IPS-18a (cell line): ENCODE measurements around the gene ZNF507.

Experiments used
- H3K27ac ChIP-seq: one replicate; pipeline ENCODE4 v1.5.1; 2013; ENCODE audit warnings: low read length
- H3K27me3 ChIP-seq: one replicate; pipeline ENCODE4 v1.6.1; 2013; ENCODE audit warnings: mild to moderate bottlenecking, low read length; ENCODE audit not compliant: control insufficient read depth, insufficient read depth
- H3K36me3 ChIP-seq: one replicate; pipeline ENCODE4 v1.6.1; 2013; ENCODE audit warnings: low read depth, low read length; ENCODE audit not compliant: control insufficient read depth
- H3K4me1 ChIP-seq: one replicate; pipeline ENCODE4 v1.6.1; 2013; ENCODE audit warnings: low read depth, low read length; ENCODE audit not compliant: control insufficient read depth
- H3K4me3 ChIP-seq: one replicate; pipeline ENCODE4 v1.5.1; 2013; ENCODE audit warnings: low read length
- H3K9ac ChIP-seq: one replicate; pipeline ENCODE4 v1.6.1; 2013; ENCODE audit warnings: mild to moderate bottlenecking, low read length, moderate library complexity
- H3K9me3 ChIP-seq: one replicate; pipeline ENCODE4 v1.6.1; 2013; ENCODE audit warnings: low read depth, low read length; ENCODE audit not compliant: control insufficient read depth

The ZNF507 gene

DNA sequence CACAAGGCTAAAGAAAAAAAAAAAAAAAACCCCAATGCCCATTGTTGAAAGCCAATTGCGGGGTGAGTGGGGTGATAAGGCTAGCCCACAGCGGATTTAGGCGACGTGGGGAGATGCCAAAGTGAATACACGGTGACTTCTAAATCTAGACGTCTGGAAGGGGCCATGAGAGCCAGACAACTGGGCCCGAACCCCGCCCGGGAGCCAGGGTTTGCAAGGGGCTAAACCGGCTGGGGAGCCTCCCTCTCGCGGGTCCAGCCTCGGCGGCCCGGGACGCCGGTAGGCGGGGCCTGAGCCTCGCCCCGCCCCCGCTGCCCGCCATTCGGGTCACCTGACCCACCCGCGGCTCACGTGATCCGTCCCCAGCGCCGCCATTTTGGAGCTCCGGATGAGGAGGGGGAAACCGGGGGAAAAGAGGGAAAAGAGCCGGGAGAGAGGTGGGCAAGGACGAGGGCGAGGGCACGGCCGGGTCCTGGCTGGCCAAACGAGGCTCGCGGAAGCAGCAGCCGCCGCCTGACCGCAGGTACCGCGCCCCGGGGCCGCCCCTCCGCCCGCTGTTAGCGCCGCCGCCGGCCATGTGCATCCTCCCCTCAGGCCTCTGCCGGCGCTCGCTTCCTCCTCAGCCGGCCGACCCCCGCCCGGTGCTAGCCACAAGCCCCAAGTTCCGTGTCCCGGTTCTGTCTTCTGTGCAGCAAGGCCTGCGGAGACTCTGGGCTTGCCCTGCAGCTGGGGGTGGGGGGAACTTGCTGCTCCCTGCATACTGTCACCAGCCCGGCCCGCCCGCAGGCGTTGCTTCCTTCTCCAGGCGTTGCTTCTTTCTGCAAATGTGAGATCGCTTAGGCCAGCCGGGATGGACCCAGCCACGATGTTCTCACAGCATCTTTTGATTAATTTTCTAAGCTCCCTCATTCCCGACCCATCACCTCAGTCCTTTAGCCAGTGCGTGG is at the start of gene ZNF507:
ZNF507 (plus strand) TSS at position 350 of the 947 bp plus-strand sequence. CDS start 7,221 bp downstream, outside the sequence.
- Histone ChIP-seq H3K36me3 (peaks cover 34% of the 10 kb centered on the region), H3K4me3 (peak within 1 kb of the TSS; percentile 96), H3K9ac (peak within 1 kb of the TSS; percentile 92), H3K9me3 (no peaks in the 10 kb centered on the region), H3K27me3 (no peaks in the 10 kb centered on the region), H3K27ac (peak within 1 kb of the TSS; percentile 73), H3K4me1 (peaks cover 6% of the 10 kb centered on the region)

DNA sequence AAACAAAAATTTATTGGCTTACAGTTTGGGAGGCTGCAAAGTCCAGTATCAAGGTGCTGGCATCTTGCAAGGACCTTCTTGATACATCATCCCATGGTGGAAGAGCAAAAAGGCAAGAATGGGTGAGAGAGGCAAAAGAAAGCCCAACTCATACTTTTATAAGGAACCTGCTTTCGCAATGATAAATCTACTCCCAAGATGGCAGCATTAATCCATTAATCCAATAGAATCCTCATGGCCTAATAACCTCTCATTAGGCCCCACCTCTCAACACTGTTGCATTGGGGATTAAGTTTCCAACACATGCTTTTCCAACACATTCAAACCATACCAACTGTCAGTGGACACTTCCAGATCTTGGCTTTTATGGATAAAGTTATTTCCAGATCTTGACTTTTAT is 48.7 kb upstream of the ZNF507 start:
- no peaks in the 10 kb centered on the region for H3K36me3 ChIP-seq
- H3K27me3 ChIP-seq = no peaks in the 10 kb centered on the region
- H3K9ac ChIP-seq = no peak overlapping the region
- H3K4me1 ChIP-seq = no peaks in the 10 kb centered on the region
- H3K9me3 ChIP-seq = no peaks in the 10 kb centered on the region
- H3K4me3 ChIP-seq = no peak overlapping the region
- no peak overlapping the region for H3K27ac ChIP-seq

DNA sequence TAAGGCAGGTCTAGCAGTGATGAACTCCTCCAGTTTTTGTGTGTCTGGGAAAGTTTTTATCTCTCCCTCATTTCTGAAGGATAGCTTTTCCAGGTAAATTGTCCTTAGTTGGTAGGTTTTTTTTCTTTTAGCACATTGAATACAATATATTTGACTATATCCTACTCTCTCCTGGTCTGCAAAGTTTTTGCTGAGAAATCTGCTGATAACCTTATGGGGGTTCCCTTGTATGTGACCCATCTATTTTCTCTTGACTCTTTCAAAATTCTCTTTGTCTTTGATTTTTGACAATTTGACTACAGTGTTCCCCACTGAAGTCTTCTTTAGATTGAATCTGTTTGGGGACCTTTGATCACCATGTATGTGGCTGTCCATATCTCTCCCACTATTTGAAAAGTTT is 42.6 kb upstream of the ZNF507 start:
- no peak overlapping the region for H3K27ac ChIP-seq
- no peaks in the 10 kb centered on the region for H3K9me3 ChIP-seq
- no peak overlapping the region for H3K4me3 ChIP-seq
- no peaks in the 10 kb centered on the region for H3K36me3 ChIP-seq
- no peaks in the 10 kb centered on the region for H3K4me1 ChIP-seq
- no peak overlapping the region for H3K9ac ChIP-seq
- no peaks in the 10 kb centered on the region for H3K27me3 ChIP-seq

DNA sequence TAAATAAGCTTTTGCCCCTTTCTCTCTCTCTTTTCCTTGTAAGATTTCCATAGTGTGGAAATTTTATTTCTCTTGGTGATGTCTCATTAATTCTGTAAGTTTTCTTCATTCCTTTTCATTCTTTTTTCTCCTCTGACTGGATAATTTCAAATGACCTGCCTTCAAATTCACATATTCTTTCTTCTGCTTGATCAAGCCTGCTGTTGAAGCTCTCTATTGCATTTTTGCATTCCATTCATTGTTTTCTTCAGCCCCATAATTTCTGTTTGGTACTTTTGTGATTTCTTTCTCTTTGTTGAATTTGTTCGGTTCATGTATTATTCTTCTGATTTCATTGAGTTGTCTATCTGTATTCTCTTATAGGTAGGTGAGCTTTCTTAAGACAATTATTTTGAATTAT is 42.2 kb upstream of the ZNF507 start:
- peaks cover 1% of the 10 kb centered on the region for H3K4me1 ChIP-seq
- H3K9ac ChIP-seq = no peak overlapping the region
- H3K27ac ChIP-seq = no peak overlapping the region
- no peaks in the 10 kb centered on the region for H3K36me3 ChIP-seq
- H3K4me3 ChIP-seq = no peak overlapping the region
- H3K9me3 ChIP-seq = no peaks in the 10 kb centered on the region
- H3K27me3 ChIP-seq = no peaks in the 10 kb centered on the region

DNA sequence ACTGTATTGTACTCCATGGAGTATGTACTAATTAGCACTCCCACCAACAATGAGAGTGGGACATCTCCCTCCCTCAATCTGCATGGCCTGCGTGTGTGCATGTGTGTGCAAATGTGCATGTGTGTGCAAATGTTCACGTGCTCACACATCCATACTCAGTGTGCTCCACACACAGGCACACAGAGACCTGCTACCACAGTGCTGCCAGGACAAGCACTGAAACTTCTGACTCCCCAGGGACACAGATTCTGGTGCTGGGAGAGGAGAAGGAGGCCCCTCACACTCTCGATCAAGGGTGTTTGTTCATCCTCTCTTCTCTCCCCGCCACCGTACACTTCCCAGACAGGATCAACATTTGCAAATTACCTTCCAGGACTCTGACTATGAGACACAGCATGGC is 37.8 kb upstream of the ZNF507 start:
- Histone ChIP-seq H3K4me1 (peaks cover 7% of the 10 kb centered on the region), H3K4me3 (no peak overlapping the region), H3K36me3 (no peaks in the 10 kb centered on the region), H3K9ac (no peak overlapping the region), H3K9me3 (no peaks in the 10 kb centered on the region), H3K27me3 (no peaks in the 10 kb centered on the region), H3K27ac (no peak overlapping the region)

DNA sequence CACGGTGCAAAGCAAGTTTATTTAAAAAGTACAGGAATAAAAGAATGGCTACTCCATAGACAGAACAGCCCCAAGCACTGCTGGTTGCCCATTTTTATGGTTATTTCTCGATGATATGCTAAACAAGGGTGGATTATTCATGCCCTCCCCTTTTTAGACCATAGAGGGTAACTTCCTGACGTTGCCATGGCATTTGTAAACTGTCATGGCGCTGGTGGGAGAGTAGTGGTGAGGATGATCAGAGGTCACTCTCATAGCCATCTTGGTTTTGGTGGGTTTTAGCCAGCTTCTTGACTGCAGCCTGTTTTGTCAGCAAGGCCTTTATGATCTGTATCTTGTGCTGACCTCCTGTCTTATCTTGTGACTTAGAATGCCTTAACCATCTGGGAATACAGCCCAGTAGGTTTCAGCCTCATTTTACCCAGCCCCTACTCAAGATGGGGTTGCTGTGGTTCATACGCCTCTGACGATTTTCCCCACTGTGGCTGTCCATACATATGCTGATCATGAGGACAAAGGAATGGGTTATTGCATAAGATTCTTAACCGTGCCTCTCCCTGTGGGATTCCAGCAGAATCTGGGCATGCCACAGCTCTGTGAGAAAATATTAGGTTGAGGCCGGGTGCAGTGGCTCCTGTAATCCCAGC is 36.9 kb upstream of the ZNF507 start:
- H3K9me3 ChIP-seq = no peaks in the 10 kb centered on the region
- H3K4me1 ChIP-seq = peaks cover 7% of the 10 kb centered on the region
- peak overlapping the region; percentile 27 for H3K27ac ChIP-seq
- H3K4me3 ChIP-seq = no peak overlapping the region
- H3K9ac ChIP-seq = no peak overlapping the region
- H3K27me3 ChIP-seq = no peaks in the 10 kb centered on the region
- no peaks in the 10 kb centered on the region for H3K36me3 ChIP-seq

DNA sequence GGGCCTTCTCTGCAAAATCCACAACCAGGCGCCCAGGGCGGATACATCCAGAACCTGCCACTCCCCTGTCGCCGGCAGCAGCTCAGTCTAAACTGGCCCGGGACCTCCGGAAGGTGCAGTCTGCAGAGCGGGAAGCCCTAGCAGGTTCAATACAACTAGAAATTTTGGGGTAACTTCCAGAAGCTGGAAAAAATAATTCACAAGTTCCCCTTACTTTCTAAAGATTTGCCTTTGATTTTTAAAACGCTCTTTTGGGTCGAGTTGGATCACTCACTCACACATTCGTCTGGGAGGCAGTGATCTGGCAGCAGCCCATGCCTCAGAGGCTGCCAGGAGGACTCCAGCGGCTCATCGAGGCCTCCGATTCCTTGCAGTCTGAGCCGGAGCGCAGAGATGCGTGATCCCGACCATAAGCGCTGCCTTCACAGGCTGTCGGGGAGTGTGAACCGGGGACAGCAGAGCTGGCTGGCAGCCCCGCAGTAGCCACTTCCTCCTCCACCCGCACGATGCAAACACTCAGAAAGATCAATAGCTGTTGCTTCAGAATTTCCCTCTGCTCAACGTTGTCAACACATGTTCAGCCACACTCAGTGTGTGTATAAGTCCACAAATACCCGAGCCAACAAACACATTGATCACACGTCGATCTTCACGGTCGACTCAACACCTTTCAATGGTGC is 35.6 kb upstream of the ZNF507 start:
- H3K27me3 ChIP-seq = no peaks in the 10 kb centered on the region
- no peak overlapping the region for H3K9ac ChIP-seq
- H3K9me3 ChIP-seq = no peaks in the 10 kb centered on the region

DNA sequence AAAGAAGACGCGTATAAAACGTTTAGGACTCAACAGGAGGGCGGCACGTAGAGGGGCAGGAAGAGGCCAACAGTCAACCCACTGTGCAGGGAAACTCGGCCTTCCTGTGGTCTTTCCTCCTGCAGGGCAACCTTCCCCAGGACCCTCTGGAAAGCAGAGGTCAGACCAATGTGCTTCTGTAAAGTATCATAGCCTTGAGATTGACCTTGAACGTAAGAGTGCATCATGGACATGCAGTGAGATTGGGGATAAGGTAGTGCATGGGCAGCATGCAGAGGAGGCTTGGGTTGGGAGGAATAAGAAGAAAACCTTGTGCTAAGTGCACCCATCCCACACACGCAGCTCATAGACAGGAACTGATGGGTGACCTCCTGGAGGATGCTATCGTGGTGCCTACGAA is 34.0 kb upstream of the ZNF507 start:
- no peaks in the 10 kb centered on the region for H3K27me3 ChIP-seq
- no peaks in the 10 kb centered on the region for H3K9me3 ChIP-seq

More for the DNA sequence above, 35.6 kb upstream of the ZNF507 start:
- Histone ChIP-seq H3K36me3 (no peaks in the 10 kb centered on the region), H3K27ac (no peak overlapping the region), H3K4me3 (no peak overlapping the region), H3K4me1 (peaks cover 13% of the 10 kb centered on the region)

DNA sequence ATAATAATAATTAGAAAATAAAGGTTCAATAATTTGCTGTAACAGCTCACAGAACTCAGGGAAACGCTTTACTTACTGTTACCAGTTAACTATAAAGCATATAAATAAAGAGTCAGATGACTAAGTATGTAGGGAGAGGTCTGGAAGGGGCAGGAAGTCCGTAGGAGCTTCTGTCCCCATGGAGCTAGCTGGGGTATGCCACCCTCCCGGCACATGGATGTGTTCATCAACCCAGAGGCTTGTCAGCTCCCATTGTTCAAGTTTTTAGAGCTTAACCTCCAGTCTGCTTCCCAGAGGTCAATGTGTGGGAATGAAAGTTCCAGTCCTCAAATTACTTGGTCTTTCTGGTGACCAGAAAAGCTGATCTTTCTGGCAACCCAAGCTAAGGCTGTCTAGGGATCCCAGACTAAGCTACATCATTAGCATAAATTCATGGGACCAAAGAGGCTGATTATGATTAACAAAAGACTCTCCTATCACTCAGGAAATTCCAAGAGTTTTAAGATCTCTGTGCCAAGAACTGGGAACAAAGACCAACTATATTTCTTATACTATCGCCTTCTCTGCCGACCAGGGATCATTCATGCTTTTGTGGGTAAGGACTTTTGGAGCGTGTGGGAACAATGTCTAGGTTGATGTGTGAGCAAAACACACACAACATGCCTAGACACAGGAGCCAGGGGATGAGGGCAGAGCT is 31.7 kb upstream of the ZNF507 start:
- no peak overlapping the region for H3K4me3 ChIP-seq
- H3K4me1 ChIP-seq = peaks cover 10% of the 10 kb centered on the region
- H3K27me3 ChIP-seq = no peaks in the 10 kb centered on the region
- H3K9me3 ChIP-seq = no peaks in the 10 kb centered on the region
- H3K36me3 ChIP-seq = no peaks in the 10 kb centered on the region
- no peak overlapping the region for H3K9ac ChIP-seq
- H3K27ac ChIP-seq = no peak overlapping the region

More for the DNA sequence above, 34.0 kb upstream of the ZNF507 start:
- no peak overlapping the region for H3K9ac ChIP-seq
- peaks cover 13% of the 10 kb centered on the region for H3K4me1 ChIP-seq
- H3K36me3 ChIP-seq = no peaks in the 10 kb centered on the region
- H3K4me3 ChIP-seq = no peak overlapping the region
- H3K27ac ChIP-seq = no peak overlapping the region

DNA sequence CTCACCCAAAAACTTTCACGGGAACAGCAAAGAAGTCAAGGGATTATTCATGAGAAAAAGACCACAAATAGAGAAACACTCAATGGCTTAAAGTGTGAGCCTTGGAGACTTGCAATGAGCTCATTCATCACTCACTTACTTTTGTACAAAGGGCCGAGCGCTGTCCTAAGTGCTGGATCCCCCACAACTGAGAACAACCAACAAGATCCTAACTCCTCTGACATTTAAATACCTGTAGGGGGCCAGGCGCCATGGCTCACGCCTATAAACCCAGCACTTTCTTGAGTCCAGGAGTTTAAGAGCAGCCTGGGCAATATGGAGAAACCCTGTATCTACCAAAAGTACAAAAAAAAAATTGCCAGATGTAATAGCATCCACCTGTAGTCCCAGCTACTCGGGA is 29.4 kb upstream of the ZNF507 start:
- Histone ChIP-seq H3K4me1 (peaks cover 17% of the 10 kb centered on the region), H3K27ac (no peak overlapping the region), H3K9me3 (no peaks in the 10 kb centered on the region), H3K36me3 (no peaks in the 10 kb centered on the region), H3K9ac (no peak overlapping the region), H3K4me3 (no peak overlapping the region), H3K27me3 (no peaks in the 10 kb centered on the region)

DNA sequence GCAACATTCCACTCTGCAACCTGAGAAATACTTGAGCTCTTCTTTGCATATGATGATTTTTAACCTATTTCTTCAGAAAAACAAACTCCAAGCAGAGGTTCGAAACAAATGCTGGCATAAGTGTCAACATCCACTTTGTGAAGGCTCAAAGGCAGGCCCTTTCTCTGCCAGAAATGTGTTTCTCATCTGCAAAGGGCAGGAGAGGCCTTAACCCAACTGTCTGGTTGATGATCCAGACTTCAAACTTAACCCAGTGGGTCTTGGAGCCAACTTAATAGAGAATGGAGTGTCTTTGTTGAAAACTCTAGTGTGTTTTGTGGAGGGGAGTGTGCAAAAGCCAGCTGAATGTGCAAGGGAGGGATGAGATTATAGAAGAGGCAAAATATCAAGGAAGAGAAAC is 28.3 kb upstream of the ZNF507 start:
- H3K4me1 ChIP-seq = peaks cover 17% of the 10 kb centered on the region
- no peaks in the 10 kb centered on the region for H3K36me3 ChIP-seq
- no peak overlapping the region for H3K4me3 ChIP-seq
- no peak overlapping the region for H3K9ac ChIP-seq
- no peak overlapping the region for H3K27ac ChIP-seq
- H3K9me3 ChIP-seq = no peaks in the 10 kb centered on the region
- no peaks in the 10 kb centered on the region for H3K27me3 ChIP-seq
